Measurements from ENCODE around the gene PARD3. TPM values are rescaled to one million over a fixed set of nuclear protein-coding genes. Genes with fewer than 3 reads are reported as not detected.

Gene PARD3
- total RNA-seq, 1 experiment from 2014 or later: 154 TPM

DNA sequence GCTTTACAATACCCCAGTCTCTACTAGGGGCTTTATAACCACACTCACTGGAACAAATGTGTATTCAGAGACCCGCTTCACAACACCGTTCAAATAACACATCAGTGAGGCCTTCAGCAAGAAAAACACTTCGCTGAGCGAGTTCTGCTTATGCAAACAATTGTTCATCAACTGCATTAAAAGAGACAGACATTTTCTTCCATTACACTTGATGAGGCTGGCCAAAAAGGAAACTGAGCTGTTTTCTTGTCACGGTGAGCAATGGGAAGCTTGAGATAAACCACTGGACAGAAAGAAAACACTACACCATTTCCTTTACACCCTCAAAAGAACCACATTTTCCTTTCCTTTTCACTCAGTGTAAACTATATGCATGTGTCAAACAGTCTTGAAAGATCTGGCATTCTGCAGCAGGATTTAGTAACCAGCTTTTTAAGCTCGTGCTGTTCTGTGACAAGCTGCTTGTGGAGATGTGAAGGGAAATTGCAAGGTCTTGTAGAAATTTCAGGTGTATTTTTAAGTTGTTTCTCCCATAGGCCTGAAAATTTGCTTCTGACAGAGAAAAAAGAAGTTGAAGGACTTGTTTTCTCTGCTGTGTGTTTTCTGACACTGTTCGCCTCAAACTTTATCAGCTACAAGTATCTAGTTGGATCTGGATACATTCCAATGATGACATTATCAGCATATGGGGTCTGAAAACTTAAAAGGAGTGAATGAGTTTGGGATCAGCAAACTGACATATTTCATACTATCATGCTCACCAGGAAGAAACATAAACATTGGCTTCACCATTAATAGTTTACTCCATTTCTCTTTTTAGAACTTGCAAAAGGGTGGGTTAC, 693.1 kb downstream of the PARD3 start:
- BruUV-seq (replicated peaks): no TSS peak
- Histone ChIP-seq H4K20me1 (ENCODE audit: low read length) (no peaks in the 10 kb centered on the region), H3K27me3 (ENCODE audit: low read length) (no peaks in the 10 kb centered on the region), H3F3A (ENCODE audit: low read length, unreplicated experiment) (peaks cover 6% of the 10 kb centered on the region), H3K9me3 (ENCODE audit: low read length) (no peaks in the 10 kb centered on the region), H3K4me3 (ENCODE audit: low read length) (peak overlapping the region; percentile 2; the same call in 1 of the 2 replicates), H3K4me2 (ENCODE audit: low read length) (peak overlapping the region; percentile 43), H3K4me1 (ENCODE audit: insufficient read depth, low read length) (peaks cover 33% of the 10 kb centered on the region), H3K79me2 (ENCODE audit: low read length) (no peaks in the 10 kb centered on the region), H3K27ac (ENCODE audit: low read length) (peak overlapping the region; percentile 49), H3K36me3 (ENCODE audit: low read depth, low read length) (no peaks in the 10 kb centered on the region), H3K9ac (ENCODE audit: low read length) (peak overlapping the region; percentile 1; the same call in 1 of the 2 replicates), H3K9me2 (replicated peaks; ENCODE audit: low read length) (no peaks in the 10 kb centered on the region), H2AFZ (ENCODE audit: low read length) (peak overlapping the region; percentile 35)
- ChIA-PET CTCF (no interaction called here), POLR2A (ENCODE audit: unreplicated experiment) (interaction anchor here (0.6 to 0.7 kb wide), 5 partner anchors 131 to 786 kb away, joined by 3 to 7 read pairs (median 3); no protein-coding TSS in a partner anchor)
- DNase-seq (peak; percentile 87), ATAC-seq (peak; percentile 33)
- TF ChIP-seq EZH2 (IDR thresholded peaks at IDR 0.05; ENCODE audit: low read length, unreplicated experiment) (no peak), EZH2phosphoT487 (IDR thresholded peaks at IDR 0.05; ENCODE audit: borderline replicate concordance, low read length) (no peak)
- TF ChIP-seq, protein P1, sequence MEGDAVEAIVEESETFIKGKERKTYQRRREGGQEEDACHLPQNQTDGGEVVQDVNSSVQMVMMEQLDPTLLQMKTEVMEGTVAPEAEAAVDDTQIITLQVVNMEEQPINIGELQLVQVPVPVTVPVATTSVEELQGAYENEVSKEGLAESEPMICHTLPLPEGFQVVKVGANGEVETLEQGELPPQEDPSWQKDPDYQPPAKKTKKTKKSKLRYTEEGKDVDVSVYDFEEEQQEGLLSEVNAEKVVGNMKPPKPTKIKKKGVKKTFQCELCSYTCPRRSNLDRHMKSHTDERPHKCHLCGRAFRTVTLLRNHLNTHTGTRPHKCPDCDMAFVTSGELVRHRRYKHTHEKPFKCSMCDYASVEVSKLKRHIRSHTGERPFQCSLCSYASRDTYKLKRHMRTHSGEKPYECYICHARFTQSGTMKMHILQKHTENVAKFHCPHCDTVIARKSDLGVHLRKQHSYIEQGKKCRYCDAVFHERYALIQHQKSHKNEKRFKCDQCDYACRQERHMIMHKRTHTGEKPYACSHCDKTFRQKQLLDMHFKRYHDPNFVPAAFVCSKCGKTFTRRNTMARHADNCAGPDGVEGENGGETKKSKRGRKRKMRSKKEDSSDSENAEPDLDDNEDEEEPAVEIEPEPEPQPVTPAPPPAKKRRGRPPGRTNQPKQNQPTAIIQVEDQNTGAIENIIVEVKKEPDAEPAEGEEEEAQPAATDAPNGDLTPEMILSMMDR (conservative IDR thresholded peaks at IDR 0.05; ENCODE audit: low read depth, low read length): no peak
- intact Hi-C loops (cut with micrococcal nuclease): loop anchor here (5.0 to 10.0 kb wide), 2 partner anchors 320 to 403 kb away; no protein-coding TSS in a partner anchor

DNA sequence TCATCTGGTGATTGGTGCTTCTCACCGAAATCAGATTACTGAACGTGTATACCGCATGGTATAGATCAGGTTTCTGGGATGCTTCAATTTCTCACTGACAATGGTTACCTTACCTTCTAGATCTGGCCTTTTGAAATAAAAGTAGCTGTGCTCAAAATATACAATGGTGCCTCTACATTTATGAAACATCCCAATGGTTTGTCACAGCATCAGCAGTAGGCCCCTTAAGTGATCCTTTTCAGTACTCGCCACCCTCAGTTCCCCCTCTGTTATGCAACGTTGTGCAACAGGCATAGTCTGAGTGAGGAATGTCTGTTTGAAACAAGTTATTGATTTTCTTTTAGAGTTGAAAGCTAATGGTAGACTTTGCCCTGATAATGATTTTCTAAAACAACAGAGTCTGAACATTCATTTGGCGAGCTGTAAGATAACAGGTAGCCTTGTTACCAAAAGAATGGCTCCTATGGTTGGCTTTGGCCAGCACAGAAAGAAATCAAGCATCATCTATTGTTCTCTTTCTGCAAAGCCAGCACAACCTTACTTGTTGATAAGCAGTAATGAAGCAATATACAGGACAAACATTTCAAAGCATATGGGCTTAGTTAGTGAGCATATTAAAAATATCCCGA, 693.9 kb downstream of the PARD3 start:
- H2AFZ ChIP-seq (ENCODE audit: low read length): peak overlapping the region; percentile 35
- peak overlapping the region; percentile 2; the same call in 1 of the 2 replicates for H3K4me3 ChIP-seq (ENCODE audit: low read length)
- POLR2A ChIA-PET (ENCODE audit: unreplicated experiment): interaction anchor here (0.6 kb wide), 3 partner anchors 131 to 785 kb away, joined by 3 to 7 read pairs (median 4); no protein-coding TSS in a partner anchor
- BruUV-seq (replicated peaks): no TSS peak
- intact Hi-C loops (cut with micrococcal nuclease): loop anchor here (5.0 to 10.0 kb wide), 2 partner anchors 319 to 404 kb away; no protein-coding TSS in a partner anchor
- H3F3A ChIP-seq (ENCODE audit: low read length, unreplicated experiment): peaks cover 6% of the 10 kb centered on the region
- ATAC-seq: no peak
- H3K9me3 ChIP-seq (ENCODE audit: low read length): no peaks in the 10 kb centered on the region
- H3K27ac ChIP-seq (ENCODE audit: low read length): peak overlapping the region; percentile 49
- no peaks in the 10 kb centered on the region for H3K27me3 ChIP-seq (ENCODE audit: low read length)
- H3K4me2 ChIP-seq (ENCODE audit: low read length): peak overlapping the region; percentile 43
- no peak overlapping the region for H3K9ac ChIP-seq (ENCODE audit: low read length)
- H3K9me2 ChIP-seq (replicated peaks; ENCODE audit: low read length): no peaks in the 10 kb centered on the region
- H3K4me1 ChIP-seq (ENCODE audit: insufficient read depth, low read length): peaks cover 33% of the 10 kb centered on the region
- CTCF ChIA-PET: no interaction called here
- DNase-seq: no peak
- no peaks in the 10 kb centered on the region for H3K36me3 ChIP-seq (ENCODE audit: low read depth, low read length)
- no peaks in the 10 kb centered on the region for H4K20me1 ChIP-seq (ENCODE audit: low read length)
- TF ChIP-seq EZH2phosphoT487 (IDR thresholded peaks at IDR 0.05; ENCODE audit: borderline replicate concordance, low read length) (no peak), EZH2 (IDR thresholded peaks at IDR 0.05; ENCODE audit: low read length, unreplicated experiment) (no peak)
- TF ChIP-seq, protein P1 (conservative IDR thresholded peaks at IDR 0.05; ENCODE audit: low read depth, low read length): no peak
- H3K79me2 ChIP-seq (ENCODE audit: low read length): no peaks in the 10 kb centered on the region
